ENCODE measurements around the gene CHMP3.
"Not testable (repeated sequence)": the region's sequence is repeated elsewhere in the genome, so short reads cannot be mapped to it uniquely, and the experiment has no call there.

The CHMP3 gene

DNA sequence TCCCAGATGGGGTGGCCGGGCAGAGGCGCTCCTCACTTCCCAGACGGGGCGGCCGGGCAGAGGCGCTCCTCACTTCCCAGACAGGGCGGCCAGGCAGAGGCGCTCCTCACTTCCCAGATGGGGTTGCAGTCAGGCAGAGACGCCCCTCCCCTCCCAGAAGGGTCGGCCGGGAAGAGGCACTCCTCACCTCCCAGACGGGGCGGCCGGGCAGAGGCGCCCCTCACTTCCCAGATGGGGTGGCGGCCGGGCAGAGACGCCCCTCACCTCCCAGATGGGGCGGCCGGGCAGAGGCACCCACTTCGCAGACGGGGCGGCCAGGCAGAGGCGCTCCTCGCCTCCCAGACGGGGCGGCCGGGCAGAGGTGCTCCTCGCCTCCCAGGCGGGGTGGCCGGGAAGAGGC, 13.8 kb downstream of the CHMP3 start:
- DNase-seq, result not testable (repeated sequence)

DNA sequence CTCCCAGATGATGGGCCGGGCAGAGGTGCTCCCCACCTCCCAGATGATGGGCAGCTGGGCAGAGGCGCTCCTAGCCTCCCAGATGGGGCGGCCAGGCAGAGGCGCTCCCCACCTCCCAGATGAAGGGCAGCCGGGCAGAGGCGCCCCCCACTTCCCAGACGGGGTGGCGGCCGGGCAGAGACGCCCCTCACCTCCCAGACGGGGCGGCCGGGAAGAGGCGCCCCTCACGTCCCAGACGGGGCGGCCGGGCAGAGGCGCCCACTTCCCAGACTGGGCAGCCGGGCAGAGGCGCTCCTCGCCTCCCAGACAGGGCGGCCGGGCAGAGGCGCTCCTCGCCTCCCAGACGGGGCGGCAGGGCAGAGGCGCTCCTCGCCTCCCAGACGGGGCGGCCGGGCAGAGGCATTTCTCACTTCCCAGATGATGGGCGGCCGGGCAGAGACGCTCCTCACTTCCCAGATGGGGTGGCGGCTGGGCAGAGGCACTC, 14.3 kb downstream of the CHMP3 start:
- not testable (repeated sequence) for DNase-seq

DNA sequence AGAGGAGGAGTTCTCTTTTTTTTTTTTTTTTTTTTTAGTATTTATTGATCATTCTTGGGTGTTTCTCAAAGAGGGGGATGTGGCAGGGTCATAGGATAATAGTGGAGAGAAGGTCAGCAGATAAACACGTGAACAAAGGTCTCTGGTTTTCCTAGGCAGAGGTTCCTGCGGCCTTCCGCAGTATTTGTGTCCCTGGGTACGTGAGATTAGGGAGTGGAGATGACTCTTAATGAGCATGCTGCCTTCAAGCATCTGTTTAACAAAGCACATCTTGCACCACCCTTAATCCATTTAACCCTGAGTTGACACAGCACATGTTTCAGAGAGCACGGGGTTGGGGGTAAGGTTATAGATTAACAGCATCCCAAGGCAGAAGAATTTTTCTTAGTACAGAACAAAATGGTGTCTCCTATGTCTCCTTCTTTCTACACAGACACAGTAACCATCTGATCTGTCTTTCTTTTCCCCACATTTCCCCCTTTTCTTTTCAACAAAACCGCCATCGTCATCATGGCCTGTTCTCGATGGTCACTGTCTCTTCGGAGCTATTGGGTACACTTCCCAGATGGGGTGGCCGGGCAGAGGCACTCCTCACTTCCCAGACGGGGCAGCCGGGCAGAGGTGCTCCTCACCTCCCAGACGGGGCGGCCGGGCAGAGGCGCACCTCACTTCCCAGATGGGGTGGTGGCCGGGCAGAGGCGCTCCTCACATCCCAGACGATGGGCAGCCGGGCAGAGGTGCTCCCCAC, 14.9 kb downstream of the CHMP3 start:
- not testable (repeated sequence) for DNase-seq

DNA sequence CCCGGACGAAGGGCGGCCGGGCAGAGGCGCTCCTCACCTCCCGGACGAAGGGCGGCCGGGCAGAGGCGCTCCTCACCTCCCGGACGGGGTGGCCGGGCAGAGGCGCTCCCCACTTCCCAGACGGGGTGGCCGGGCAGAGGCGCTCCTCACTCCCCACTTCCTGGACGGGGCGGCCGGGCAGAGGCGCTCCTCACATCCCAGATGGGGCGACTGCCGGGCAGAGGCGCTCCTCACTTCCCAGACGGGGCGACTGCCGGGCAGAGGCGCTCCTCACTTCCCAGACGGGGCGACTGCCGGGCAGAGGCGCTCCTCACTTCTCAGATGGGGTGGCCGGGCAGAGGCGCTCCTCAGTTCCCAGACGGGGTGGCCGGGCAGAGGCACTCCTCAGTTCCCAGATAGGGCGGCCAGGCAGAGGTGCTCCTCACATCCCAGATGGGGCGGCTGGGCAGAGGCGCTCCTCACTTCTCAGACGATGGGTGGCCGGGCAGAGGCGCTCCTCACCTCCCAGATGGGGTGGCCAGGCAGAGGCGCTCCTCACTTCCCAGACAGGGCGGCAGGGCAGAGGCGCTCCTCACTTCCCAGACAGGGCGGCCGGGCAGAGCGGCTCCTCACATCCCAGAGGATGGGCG, 17.8 kb downstream of the CHMP3 start:
- DNase-seq, result not testable (repeated sequence)

DNA sequence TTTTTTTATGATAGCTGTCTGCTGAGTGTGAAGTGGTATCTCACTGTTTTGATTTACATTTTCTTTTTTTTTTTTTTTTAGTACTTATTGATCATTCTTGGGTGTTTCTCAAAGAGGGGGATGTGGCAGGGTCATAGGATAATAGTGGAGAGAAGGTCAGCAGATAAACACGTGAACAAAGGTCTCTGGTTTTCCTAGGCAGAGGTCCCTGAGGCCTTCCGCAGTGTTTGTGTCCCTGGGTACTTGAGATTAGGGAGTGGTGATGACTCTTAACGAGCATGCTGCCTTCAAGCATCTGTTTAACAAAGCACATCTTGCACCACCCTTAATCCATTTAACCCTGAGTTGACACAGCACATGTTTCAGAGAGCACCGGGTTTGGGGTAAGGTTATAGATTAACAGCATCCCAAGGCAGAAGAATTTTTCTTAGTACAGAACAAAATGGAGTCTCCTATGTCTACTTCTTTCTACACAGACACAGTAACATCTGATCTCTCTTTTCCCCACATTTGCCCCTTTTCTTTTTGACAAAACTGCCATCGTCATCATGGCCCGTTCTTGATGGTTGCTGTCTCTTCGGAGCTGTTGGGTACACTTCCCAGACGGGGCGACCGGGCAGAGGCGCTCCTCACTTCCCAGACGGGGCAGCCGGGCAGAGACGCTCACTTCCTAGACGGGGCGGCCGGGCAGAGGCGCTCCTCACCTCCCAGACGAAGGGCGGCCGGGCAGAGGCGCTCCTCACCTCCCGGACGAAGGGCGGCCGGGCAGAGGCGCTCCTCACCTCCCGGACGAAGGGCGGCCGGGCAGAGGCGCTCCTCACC, 18.8 kb downstream of the CHMP3 start:
- DNase-seq, result not testable (repeated sequence)

DNA sequence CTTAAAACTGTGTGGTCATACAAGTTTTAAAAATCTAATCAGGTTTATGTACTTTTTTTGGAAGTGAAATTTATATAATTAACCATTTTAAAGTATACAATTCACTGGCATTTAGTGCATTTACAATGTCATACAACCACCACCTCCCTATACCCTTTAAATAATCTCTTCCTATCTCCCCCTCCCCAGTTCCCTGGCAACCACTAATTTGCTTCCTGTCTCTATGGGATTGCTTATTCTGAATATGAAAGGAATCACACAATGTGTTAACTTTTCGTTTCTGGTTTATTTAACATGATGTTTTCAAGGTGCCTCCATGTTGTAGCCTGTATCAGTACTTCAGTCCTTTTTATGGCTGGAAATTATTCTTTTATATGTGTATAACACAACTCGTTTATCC, 19.4 kb downstream of the CHMP3 start:
- no peak for DNase-seq

DNA sequence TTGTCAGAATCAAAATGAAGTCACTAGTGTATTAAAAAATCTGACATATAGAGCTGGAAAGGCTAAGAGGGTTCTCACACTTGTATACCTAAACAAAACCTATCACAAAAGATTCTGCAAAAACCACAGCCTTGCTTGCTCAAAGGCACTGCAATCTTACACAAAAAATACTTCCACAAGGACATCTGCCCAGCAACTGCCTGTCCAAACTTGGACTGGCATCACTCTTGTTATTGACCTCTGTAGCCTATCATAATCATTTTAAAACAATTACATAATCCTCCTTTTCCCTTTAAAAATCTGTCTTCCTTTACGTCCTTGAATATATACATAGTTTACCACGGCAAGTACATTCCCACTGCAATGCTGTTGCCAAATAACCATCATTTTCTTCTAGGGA, 19.9 kb downstream of the CHMP3 start:
- no peak for DNase-seq

DNA sequence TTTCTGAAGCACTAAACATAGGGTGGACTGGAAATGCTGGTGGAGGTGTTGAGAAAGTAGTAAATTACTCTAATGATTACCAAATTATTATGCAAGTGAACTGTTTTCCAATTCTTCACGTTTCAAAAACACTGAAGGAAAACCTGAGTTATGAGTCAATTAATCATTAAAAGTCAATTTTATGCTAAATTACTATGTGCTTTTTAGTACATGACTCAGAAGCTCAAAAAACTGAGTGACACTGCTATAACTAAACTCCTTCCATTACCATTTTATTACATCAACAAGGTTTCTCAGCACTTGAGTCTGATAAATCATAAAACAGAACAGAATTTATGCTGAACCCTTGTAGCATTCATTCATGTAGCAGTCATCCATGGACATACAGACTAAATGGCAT, 20.4 kb downstream of the CHMP3 start:
- no peak for DNase-seq

DNA sequence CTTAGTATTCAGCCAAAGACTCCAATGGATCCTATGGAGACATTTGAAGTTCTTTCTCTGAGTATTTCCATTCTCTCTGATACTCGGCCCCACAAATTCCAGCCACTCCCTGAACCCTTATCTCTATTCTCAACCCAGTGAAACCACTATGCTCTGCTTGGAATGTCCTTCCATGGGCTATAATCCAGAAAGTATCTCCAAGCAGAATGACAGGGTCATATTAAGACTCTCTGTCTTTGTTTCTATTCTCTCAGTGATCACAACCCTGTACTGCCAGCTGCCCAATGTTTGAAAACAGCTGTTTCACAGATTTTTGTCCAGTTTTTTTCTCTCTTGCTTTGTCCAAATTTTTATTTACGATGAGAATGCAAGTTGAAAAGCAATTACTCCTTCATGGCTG, 21.9 kb downstream of the CHMP3 start:
- no peak for DNase-seq

DNA sequence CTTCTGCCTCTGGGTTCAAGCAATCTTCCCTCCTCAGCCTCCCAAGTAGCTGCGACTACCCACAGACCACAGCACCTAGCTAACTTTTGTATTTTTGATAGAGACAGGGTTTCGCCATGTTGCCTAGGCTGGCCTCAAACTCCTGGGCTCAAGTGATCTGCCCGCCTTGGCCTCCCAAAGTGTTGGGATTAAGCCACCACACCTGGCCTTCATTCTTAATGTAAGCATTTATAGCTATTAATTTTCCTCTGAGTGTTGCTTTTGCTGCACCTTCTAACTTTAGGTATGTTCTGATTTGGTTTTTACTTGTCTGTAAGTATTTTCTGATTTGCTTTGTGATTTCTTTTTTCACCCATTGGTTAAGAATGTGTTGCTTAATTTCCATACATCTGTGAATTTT, 29.7 kb downstream of the CHMP3 start:
- no peak for DNase-seq

DNA sequence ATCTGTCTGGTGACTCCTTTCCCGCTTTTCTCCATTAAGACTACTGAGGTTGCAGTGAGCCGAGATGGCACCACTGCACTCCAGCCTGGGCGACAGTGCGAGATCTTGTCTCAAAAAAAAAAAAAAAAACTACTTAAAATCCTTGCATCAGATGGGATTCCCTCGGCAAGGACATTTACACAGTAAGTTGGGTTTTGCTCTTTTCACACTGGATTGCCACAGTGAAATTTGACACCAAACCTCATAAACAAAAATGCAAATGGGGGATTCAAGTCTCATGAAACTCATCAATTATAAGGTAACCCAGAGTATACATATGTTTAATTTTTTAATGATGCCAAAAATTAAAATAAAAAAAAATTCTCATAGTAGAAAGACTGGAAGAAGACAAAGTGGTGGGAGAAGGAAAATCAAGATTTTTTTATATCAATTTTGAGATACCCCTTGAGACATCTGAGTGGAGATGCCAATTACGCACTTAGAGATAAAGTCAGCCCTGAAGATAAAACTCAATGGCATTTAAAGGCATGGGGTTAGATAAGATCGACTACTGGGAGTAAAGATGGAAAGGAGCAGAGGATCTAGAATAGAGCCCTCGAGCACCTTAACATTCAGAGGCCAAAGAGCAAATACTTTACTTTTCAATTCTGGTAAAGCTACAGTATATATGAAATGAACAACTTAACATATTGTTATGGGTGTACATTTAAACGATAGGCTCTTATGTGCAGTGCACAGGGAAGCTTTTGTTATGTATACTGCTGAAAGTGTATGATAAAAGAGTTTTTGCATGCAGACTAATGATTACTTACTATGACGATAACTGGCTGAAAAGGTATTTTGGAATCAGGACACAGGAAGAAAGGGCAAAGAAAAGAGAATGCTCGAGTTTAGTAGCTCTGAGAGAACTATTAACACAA, 37.6 kb downstream of the CHMP3 start:
- no peak for DNase-seq

DNA sequence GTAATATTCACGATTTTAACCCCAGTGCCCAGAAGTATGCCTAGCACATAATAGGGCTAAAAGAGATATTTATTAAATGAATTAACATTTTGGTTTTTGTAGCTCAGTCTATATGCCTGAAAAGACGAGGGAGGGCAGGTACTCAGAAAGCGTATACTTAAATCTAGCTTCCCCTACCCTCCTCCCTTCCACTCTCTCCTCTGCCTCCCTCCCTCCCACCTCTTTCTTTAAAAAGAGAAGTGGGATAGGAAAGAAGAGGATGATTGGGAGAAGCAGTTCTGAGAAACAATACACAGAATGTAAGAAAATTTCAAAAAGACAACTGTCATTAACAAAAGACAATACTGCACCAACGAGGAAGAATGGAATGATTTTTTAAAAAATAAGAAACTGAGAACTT, 39.8 kb downstream of the CHMP3 start:
- no peak for DNase-seq

DNA sequence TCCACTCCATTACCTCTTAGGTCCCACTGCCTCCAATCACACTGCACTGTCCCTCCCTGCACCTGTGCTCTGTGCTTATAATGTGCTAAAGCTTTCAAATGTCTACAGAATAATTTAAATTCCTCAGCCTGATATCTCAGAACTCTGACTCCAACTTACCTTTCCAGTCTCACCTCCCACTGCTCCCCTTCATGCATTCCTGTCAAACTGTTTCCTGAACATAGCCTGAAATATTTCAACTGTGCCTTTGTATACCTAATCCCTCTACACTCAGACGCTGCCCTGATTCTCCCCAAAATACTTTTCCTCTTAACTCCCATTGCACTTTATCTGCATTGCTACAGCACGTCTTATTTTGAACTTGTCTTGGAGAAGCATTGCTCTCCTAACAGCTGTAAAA, 40.5 kb downstream of the CHMP3 start:
- DNase-seq, result no peak

DNA sequence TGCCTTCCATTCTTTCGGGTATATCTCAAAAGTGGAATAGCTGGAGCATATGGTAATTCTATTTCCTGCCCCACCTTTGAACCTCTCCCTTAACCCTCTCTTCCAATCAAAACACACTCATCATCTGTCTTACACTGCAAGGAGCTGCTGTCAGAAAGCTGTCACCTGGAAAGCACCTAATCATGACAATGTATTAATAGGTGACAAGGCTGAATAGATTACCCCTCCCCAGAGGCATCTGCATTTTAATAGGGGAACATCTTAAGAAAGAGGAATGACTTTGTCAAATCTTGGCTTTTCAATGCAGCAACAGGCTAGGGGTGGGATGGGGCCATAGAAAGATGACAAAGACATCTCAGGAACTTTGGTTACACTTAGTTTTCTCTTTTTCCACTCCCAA, 41.3 kb downstream of the CHMP3 start:
- no peak for DNase-seq

DNA sequence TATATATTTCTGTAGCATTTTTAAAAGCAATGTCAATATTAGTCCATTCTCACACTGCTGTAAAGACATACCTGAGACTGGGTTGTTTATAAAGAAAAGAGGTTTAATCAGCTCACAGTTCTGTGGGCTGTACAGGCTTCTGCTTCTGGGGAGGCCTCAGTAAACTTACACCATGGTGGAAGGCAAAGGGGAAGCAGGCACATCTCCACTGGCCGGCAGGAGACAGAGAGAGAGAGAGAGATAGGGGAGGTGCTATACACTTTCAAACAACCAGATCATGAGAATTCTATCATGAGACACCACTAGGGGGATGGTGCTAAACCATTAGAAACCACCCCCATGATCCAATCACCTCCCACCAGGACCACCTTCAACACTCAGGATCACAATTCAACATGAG, 43.1 kb downstream of the CHMP3 start:
- DNase-seq, result no peak

DNA sequence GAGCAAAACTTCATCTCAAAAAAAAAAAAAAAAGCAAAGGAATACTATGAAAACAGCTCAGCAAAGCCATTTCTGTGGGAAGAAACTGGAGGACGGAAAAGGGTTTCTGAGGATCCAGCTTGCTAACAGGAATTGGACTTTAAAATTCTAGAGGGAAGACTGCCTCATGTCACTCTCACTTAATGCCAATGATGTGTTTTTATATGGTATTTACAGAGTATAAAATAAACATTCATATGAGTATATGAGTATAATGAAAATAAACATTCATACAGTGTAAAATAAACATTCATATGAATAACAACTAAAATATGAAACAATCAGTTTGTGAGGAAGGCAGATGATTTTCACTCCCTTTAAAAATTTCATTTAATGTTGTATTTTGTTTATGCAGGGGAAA, 43.9 kb downstream of the CHMP3 start:
- DNase-seq, result no peak

DNA sequence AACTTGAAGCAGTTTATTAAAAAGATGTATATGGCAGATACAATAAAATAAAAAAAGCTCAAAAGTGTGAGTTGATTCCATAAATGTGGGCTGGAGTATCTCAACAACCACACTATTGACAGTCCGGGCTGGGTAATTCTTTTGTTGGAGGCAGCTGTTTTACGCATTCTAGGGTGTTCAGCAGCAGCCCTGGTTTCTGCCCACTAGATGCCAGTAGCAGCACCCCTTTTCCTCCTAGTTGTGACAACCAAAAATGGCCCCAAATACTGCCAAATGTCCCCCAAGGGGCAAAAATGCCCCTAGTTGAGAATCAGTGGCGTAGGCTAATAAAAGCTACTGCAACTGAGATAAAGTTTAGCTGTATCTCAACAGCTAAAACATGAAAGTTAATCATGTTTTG, 44.8 kb downstream of the CHMP3 start:
- DNase-seq, result no peak

DNA sequence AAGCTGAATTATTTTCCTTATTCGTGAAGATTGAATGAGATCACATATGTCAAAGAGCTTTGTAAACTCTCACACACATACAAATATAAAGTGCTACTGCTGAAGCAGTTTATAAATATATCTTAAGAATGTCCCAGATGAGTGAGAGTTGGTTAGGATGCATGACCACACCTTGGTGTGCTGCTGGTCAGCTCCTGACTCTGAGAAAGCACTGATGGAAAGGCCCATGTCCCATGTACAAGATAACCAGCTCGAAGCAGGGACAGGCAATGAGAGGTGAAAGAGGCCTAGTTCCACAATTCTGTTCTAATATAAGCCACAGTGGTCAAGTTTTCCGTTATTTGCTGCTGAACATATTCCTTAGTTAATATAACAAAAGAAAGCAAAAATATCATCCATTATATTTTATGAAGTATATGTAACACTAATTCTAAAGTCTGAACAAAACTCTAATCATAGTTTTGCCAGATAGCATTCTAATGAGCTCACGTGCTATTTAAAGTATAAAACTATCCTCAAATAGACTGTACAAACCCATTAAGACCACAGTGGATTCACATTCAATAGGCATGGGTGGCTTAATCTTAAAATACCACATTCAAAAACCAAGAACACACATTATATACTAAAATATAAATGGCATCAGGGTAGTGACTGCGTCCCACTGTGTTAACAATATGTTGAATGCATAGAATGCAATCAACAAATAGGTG, 49.1 kb downstream of the CHMP3 start:
- no peak for DNase-seq

DNA sequence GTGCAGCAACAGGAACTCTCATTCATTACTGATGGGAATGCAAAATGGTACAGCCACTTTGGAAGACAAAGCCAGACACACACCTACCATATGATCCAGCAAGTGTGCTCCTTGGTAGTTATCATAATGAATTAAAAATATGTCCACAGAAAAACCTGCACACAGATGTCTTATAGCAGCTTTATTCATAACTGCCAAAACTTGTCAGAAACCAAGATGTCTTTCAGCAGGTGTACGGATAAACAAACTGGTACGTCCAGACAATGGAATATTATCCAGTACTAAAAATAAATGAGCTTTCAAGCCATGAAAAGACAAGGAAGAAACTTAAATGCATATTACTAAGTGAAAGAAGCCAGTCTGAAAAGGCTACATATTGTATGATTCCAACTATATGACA, 50.4 kb downstream of the CHMP3 start:
- DNase-seq, result no peak

DNA sequence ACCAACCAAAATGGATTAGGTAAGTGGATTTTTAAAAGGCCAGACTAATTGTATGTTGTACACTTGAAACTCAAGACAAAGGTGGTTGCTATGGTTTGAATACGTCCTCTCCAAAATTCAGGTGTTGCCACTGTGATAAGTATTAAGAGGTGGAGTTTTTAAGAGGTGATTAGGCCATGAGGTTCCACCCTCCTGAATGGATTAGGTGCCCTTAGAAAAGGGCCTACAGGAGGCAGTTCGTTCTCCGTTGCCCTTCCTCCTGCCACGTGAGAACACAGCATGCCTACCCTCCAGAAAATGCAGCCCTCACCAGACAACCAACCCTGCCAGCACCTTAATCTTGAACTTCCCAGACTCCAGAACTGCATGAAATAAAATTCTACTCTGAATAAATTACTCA, 51.2 kb downstream of the CHMP3 start:
- DNase-seq, result no peak

DNA sequence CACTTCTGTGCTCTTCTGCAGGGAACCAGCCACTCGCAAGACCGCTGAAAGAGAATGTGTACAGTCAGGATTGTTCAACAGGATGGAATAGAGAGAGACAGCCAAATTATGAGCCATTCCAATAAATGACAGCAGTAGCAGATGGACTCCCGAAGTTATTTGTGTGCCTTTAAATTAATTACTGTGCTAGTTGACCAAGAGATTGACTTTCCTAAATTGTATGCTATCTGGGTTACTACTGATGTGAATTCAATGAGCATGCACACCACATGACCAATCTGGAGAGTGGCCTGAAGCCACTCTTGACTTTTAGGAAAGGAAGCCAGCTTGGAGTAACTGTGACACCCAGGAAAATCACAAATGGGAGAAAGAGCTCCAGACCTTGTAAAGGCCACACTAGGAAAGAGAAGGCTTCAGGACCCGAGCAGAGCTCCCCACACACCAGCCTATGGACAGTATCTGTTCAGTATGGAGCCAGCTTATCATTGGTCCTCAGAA, 52.8 kb downstream of the CHMP3 start:
- no peak for DNase-seq

DNA sequence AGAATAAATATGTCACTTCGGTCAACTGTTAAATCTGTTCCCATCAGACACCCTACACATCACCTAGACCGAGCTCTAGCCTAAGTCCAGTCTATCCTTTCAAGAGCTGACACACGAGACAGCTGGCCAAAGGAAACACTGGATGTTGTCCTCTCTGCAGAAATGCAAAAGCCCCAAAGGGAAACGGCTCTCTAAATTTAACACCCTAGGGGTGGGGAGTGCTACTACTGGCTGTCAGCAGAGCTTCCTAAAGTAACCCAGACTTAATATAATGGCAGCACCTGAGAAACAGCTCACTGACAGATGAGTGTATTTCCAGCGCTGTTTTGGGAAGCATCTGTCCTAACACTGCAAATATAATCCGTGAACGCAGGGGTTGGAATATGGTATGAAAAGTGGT, 55.6 kb downstream of the CHMP3 start:
- no peak for DNase-seq
